Caco-2 (cell line): ENCODE results near the gene ADGRB3. TPM values are rescaled to one million over a fixed set of nuclear protein-coding genes. Genes with fewer than 3 reads are reported as not detected.
"Not testable (repeated sequence)": the region's sequence is repeated elsewhere in the genome, so short reads cannot be mapped to it uniquely, and the experiment has no call there.

Experiments
- BruUV-seq: library from RNA; stranded (reverse); fragments of 400-500 nt; replicated peaks from 2 replicates; lab custom pipeline; 2021; lab: Mats Ljungman, UMichigan
- CTCF ChIA-PET: fragments of 300-600 bp; sonication (Branson Sonifier 250); formaldehyde crosslinking; loops from one replicate; lab custom pipeline; 2022; ENCODE audit warnings: antibody characterized with exemption; lab: Charles Lee
- POLR2A ChIA-PET: fragments of 300-600 bp; sonication (Branson Sonifier 250); formaldehyde crosslinking; loops from one replicate; lab custom pipeline; 2022; ENCODE audit warnings: antibody characterized with exemption; lab: Charles Lee
- DNase-seq, 2 experiments: peaks; one replicate each; pipeline versions ENCODE4 v3.0.0 to v3.0.0-alpha.2; 2020 to 2022
- H3K27me3 ChIP-seq: replicated peaks from 2 replicates; pipeline ENCODE4 v1.6.0; 2011; ENCODE audit warnings: low read length; ENCODE audit not compliant: control insufficient read depth, insufficient read depth
- H3K36me3 ChIP-seq: 2 replicates; pipeline ENCODE4 v1.5.1; 2011; ENCODE audit warnings: low read length; ENCODE audit not compliant: control insufficient read depth, insufficient read depth
- H3K4me1 ChIP-seq: fragments of 250-450 bp; sonication (Bioruptor Pico); 2 replicates; pipeline ENCODE4 v1.5.1; 2020; ENCODE audit warnings: mild to moderate bottlenecking
- H3K4me3 ChIP-seq: 2 replicates; pipeline ENCODE4 v1.5.1; 2011; ENCODE audit warnings: low read depth, mild to moderate bottlenecking, control low read depth, low read length
- H3K9me3 ChIP-seq: fragments of 250-450 bp; sonication (Bioruptor Pico); 2 replicates; pipeline ENCODE4 v1.5.1; 2020; ENCODE audit warnings: mild to moderate bottlenecking, moderate library complexity
- H3K27ac Mint-ChIP-seq: one replicate; pipeline ENCODE4 v1.8.0; 2022; ENCODE audit warnings: mixed read lengths; ENCODE audit not compliant: unreplicated experiment
- H3K27me3 Mint-ChIP-seq: one replicate; pipeline ENCODE4 v1.8.0; 2022; ENCODE audit warnings: mixed read lengths; ENCODE audit not compliant: insufficient read depth, unreplicated experiment
- H3K36me3 Mint-ChIP-seq: one replicate; pipeline ENCODE4 v1.8.0; 2022; ENCODE audit warnings: mild to moderate bottlenecking, mixed read lengths; ENCODE audit not compliant: insufficient read depth, unreplicated experiment
- H3K4me1 Mint-ChIP-seq: one replicate; pipeline ENCODE4 v1.8.0; 2022; ENCODE audit warnings: low read depth, mixed read lengths; ENCODE audit not compliant: unreplicated experiment
- H3K4me3 Mint-ChIP-seq: one replicate; pipeline ENCODE4 v1.8.0; 2022; ENCODE audit warnings: mild to moderate bottlenecking, moderate library complexity, mixed read lengths; ENCODE audit not compliant: unreplicated experiment
- H3K9me3 Mint-ChIP-seq: one replicate; pipeline ENCODE4 v1.8.0; 2022; ENCODE audit warnings: mixed read lengths; ENCODE audit not compliant: unreplicated experiment
- intact Hi-C: fragments of 100-400 bp; cut with micrococcal nuclease; formaldehyde crosslinking; loops from one replicate; pipeline ENCODE4 v1.10.0; 2022; ENCODE audit not compliant: unreplicated experiment
- total RNA-seq: library from RNA; stranded (reverse); gene quantifications from 2 replicates; pipeline ENCODE4 v1.2.3, GENCODE V29; 2022
- TF ChIP-seq, protein P1 (sequence below), 2 experiments: fragments of 200-600 bp in 1 of 2; IDR thresholded peaks; 1 replicate in 1 of 2; 2 replicates in 1 of 2; pipeline versions ENCODE4 v1.5.1 to v1.8.0; 2011 to 2022; ENCODE audit warnings: antibody characterized with exemption in 1 of 2, control low read depth in 1 of 2, inconsistent platforms in 1 of 2, low read depth in 1 of 2, low read length in 1 of 2, mild to moderate bottlenecking in 1 of 2, moderate library complexity in 1 of 2; ENCODE audit not compliant: insufficient read depth in 1 of 2, severe bottlenecking in 1 of 2, unreplicated experiment in 1 of 2

ADGRB3 gene
- total RNA-seq, 1 experiment from 2014 or later, result 0.18 TPM

DNA sequence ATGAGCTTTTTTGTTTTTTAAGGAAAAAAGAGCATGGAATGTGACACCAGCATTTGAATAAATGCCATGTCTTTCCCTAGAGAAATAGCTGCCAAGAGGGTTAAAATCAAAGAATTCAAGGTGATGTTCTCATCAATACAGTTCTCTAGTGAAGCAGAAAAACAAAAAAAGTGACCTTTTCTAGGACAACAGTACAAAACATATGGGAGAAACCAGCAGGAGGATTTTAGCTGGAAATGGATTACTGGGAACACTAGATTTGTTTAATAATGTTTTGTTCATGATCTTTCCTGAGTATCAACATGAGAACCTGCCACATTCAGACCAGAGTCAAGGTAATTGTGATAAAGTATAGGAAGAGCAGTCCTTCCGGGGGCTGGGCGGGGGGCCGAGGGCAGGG, 789.5 kb downstream of the ADGRB3 start:
- ChIA-PET POLR2A (no interaction called here), CTCF (no interaction called here)
- Mint-ChIP-seq H3K27me3 (peaks cover 3% of the 10 kb centered on the region), H3K4me1 (no peaks in the 10 kb centered on the region), H3K9me3 (no peaks in the 10 kb centered on the region), H3K4me3 (no peak overlapping the region), H3K27ac (no peak overlapping the region), H3K36me3 (no peaks in the 10 kb centered on the region)
- BruUV-seq, result no TSS peak
- intact Hi-C loops, result no loop called here
- Histone ChIP-seq H3K36me3 (no peaks in the 10 kb centered on the region), H3K27me3 (no peaks in the 10 kb centered on the region), H3K4me1 (no peaks in the 10 kb centered on the region), H3K9me3 (no peaks in the 10 kb centered on the region), H3K4me3 (no peak overlapping the region)
- no peak for DNase-seq
- TF ChIP-seq, protein P1, sequence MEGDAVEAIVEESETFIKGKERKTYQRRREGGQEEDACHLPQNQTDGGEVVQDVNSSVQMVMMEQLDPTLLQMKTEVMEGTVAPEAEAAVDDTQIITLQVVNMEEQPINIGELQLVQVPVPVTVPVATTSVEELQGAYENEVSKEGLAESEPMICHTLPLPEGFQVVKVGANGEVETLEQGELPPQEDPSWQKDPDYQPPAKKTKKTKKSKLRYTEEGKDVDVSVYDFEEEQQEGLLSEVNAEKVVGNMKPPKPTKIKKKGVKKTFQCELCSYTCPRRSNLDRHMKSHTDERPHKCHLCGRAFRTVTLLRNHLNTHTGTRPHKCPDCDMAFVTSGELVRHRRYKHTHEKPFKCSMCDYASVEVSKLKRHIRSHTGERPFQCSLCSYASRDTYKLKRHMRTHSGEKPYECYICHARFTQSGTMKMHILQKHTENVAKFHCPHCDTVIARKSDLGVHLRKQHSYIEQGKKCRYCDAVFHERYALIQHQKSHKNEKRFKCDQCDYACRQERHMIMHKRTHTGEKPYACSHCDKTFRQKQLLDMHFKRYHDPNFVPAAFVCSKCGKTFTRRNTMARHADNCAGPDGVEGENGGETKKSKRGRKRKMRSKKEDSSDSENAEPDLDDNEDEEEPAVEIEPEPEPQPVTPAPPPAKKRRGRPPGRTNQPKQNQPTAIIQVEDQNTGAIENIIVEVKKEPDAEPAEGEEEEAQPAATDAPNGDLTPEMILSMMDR (IDR thresholded peaks at IDR 0.05; ENCODE audit: insufficient read depth in 1 of 2, low read depth in 1 of 2, low read length in 1 of 2, severe bottlenecking in 1 of 2, unreplicated experiment in 1 of 2), result no peak

- no peaks in the 10 kb centered on the region for H3K36me3 ChIP-seq
- H3K27me3 ChIP-seq, result no peaks in the 10 kb centered on the region
- H3K4me1 ChIP-seq, result no peaks in the 10 kb centered on the region
- no peaks in the 10 kb centered on the region for H3K27me3 Mint-ChIP-seq
- no peak for DNase-seq
- H3K4me1 Mint-ChIP-seq, result no peaks in the 10 kb centered on the region
- no TSS peak for BruUV-seq
- TF ChIP-seq, protein P1 (IDR thresholded peaks at IDR 0.05; ENCODE audit: insufficient read depth in 1 of 2, low read depth in 1 of 2, low read length in 1 of 2, severe bottlenecking in 1 of 2, unreplicated experiment in 1 of 2), result no peak
- no peak overlapping the region for H3K4me3 Mint-ChIP-seq
- H3K36me3 Mint-ChIP-seq, result no peaks in the 10 kb centered on the region
- intact Hi-C loops, result no loop called here
- ChIA-PET POLR2A (no interaction called here), CTCF (no interaction called here)
- H3K4me3 ChIP-seq, result no peak overlapping the region
- no peaks in the 10 kb centered on the region for H3K9me3 Mint-ChIP-seq
- H3K9me3 ChIP-seq, result no peaks in the 10 kb centered on the region
- no peak overlapping the region for H3K27ac Mint-ChIP-seq
These were observed 792.8 kb downstream of the ADGRB3 start for GRCh38 chr6:69427882-69428281.

DNA sequence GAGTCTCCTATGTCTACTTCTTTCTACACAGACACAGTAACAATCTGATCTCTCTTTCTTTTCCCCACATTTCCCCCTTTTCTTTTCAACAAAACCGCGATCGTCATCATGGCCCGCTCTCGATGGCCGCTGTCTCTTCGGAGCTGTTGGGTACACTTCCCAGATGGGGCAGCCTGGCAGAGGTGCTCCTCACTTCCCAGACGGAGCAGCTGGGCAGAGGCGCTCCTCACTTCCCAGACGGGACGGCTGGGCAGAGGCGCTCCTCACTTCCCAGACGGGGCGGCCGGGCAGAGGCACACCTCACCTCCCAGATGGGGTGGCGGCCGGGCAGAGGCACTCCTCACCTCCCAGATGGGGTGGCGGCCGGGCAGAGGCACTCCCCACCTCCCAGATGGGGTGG, 797.1 kb downstream of the ADGRB3 start:
- H3K27me3 ChIP-seq, H3K4me3 ChIP-seq, CTCF ChIA-PET, H3K4me1 Mint-ChIP-seq, H3K4me1 ChIP-seq, DNase-seq, POLR2A ChIA-PET, H3K9me3 ChIP-seq, H3K36me3 Mint-ChIP-seq, intact Hi-C loops, BruUV-seq, H3K36me3 ChIP-seq, H3K27ac Mint-ChIP-seq, H3K4me3 Mint-ChIP-seq, H3K9me3 Mint-ChIP-seq, H3K27me3 Mint-ChIP-seq: not testable (repeated sequence)

GRCh38 chr6:69433116-69433515, 798.0 kb downstream of the ADGRB3 start:
- BruUV-seq, H3K27ac Mint-ChIP-seq, H3K4me3 ChIP-seq, H3K27me3 Mint-ChIP-seq, H3K36me3 ChIP-seq, POLR2A ChIA-PET, H3K27me3 ChIP-seq, H3K9me3 Mint-ChIP-seq, H3K9me3 ChIP-seq, H3K4me3 Mint-ChIP-seq, DNase-seq, CTCF ChIA-PET, H3K4me1 Mint-ChIP-seq, intact Hi-C loops, H3K4me1 ChIP-seq, H3K36me3 Mint-ChIP-seq: not testable (repeated sequence)
